Inferior parietal cortex (tissue), 1 donor: ENCODE data around the gene NUDT4.
"Not testable (repeated sequence)": the region's sequence is repeated elsewhere in the genome, so short reads cannot be mapped to it uniquely, and the experiment has no call there.

Experiments used
- DNase-seq: peaks from one replicate; pipeline ENCODE4 v3.0.0-alpha.2; 2016; ENCODE audit errors: extremely low spot score

The NUDT4 gene

DNA sequence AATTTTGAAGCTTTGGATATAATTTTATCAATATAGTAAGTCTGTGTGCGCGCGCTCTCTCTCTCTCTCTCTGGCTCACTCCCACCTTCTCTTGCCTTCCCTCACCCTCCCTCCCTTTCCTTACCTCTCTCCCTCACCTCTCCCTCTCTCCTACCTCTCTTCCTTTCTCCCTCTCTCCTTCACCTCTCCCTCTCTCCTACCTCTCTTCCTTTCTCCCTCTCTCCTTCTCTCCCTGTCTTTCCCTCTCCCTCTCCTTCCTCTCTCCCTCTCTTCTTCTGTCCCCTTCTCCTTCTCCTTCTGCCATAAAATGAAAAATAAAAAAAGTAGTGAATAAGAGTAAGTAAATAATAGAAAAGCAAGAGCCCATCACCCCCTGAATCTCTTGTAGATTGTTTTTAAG, 9.0 kb upstream of the NUDT4 start:
- no peak for DNase-seq

DNA sequence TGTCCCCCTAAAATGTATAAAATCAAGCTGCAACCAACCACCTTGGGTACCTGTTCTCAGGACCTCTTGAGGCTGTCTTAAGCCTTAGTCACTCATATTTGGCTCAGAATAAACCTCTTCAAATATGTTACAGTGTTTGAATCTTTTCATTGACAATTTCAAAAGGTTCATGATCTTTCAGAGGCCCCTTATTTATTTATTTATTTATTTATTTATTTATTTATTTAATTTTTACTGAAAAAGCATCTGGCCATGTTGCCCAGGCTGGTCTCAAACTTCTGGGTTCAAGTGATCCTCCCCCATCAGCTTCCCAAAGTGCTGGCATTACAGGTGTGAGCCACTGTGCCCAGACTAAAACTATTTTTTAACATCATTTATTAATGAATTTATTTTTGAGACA, 8.2 kb upstream of the NUDT4 start:
- no peak for DNase-seq

DNA sequence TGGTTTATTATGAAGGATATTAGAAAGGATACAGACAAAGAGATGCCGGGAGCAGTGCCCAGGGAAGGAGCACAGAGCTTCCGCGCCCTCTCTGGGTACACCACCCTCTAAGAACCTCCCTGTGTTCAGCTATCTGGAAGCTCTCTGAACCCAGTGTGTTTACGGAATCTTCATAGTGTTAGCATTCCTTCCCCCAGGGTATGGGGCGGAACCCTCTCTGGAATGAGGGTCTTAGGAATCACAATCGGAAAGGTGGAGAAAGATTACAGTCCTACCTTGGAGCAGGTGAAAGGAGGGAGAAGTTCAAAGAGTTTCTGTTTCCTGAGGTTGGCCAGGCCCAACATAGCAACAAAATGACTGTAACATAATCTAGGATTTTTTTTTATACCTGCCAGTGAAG, 6.8 kb upstream of the NUDT4 start:
- no peak for DNase-seq

DNA sequence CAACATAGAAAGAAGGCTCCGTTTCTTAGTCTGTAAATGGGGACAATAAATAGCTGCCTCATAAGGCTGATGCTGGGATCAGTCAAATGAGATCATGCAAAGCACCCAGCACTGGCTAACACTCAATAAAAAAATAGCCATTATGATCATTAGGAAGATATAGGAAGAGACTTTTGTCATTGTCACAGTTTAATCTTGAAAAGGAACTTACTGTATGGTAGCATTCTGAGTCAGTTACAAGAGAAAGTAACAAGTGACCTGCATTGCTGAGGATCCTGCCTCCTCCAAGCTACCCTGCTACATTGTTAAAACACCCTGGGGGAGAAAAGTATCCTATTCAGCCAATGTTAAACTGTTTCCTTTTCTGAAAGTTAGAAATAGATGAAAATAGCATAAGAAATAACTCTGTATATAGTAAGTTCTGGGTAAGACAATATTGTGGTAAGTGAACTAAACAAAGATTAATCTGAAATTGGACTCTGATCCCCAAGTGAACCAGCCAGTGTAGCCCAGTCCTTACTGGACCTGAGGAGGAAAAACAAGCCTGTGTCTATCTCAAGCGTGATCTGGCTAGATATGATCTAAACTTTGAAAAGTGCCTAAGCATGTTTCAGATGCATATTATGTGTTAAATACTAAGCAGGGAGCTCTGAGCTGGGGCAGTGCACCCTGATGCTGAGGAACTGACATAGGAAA, 3.6 kb upstream of the NUDT4 start:
- DNase-seq = no peak

DNA sequence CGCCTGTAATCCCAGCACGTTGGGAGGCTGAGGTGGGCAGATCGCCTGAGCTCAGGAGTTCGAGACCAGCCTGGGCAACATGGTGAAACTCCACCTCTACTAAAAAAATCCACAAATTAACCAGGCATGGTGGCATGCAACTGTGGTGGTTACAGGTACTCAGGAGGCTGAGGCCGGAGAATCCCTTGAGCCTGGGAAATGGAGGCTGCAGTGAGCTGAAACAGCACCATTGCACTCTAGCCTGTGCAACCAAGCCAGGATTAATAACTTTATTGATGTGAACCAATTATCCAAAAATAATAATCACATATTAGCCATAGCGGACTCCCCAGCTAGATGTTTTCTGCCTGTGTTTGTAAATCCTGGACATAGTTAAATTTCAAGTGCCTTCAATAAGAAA, 1.8 kb upstream of the NUDT4 start:
- no peak for DNase-seq

DNA sequence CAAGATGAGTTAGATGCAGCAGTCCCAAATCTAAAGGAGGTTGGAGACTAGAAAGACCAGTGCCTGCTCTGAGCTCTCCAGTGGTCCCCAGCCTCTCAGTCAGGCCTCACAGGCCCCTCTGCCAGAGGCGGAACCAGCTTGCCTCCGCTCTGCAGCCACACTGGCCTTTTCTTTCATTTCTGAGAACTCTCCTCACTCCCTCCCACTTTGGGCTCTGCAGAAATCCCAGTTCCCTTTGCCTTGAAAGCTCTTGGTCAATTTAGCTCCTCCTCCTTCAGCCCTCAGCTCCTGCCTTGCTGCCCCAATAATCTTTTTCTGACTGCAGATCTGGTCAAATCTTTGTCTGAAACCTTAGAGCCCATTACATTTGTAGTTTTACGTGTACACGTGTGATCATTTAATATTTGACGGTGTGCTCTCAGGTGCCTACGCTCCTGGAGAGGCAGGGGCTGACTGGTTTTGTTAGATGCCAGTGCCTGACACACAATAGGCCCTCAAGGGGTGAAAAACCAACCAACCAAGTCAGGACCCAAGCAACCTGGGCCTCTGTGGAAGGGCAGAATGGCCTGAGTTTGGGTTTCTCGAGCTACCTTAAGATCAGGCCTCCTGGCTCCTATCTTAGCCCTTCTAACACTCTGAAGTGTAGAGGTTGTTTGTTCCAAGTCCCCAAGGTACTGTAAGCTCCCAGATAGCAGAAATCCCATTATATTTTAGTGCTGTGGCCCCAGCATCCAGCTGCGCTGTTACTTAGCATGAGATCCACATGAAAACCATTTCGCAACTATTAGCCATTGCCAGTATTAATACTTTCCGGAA, 1.1 kb upstream of the NUDT4 start:
- peak; percentile 61 for DNase-seq

DNA sequence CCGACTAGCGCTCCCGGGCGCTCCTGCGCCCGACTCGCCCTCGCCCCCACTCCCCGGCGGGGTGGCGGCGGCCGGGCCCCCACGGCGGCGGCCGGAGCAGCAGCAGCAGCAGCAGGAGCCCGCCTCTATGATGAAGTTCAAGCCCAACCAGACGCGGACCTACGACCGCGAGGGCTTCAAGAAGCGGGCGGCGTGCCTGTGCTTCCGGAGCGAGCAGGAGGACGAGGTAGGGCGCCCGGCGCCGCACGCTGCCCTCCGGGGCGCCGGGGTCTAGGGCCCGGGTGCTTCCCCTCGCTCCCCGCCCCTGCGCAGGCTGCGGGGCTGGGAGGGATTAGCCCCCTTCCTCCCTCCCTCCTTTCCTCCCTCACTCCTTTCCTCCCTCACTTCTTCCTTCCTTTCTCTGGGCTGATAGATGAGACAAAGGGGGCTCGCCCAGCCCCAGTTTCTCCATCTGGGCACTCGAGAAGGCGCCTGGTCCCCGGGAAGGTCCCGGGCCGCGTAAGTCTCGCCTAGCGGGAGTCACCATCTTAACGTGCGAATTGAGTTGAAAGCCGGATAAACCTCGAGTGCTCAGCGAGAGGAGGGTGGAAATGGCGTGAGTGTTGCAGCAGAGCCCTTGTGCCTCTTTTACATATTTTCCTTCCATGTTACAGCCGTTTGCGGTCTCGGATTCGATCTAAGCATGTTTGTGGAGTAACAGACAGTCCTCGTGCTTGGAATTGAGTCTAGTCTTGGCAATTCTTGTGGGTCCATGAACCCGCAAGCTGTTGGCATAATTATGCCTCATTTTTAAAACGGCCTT, 672 bp downstream of the NUDT4 start:
- peak; percentile 58 for DNase-seq

DNA sequence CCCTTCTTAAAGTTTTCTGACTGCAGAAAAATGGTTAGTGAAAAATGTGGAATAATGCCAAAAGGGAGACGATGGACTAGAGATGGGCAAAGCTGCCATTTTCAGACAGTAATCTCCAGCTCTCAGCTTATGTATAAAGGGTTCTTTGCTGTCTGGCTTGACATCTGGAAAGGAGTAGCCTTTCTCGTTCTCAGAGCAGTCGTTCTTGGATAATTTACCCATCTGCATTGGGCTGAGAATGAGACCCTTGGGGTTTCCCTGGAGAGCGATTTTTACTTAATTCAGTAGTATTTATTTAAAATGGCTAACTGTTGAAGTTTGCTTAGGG, 1.2 kb downstream of the NUDT4 start:
- peak; percentile 67 for DNase-seq

DNA sequence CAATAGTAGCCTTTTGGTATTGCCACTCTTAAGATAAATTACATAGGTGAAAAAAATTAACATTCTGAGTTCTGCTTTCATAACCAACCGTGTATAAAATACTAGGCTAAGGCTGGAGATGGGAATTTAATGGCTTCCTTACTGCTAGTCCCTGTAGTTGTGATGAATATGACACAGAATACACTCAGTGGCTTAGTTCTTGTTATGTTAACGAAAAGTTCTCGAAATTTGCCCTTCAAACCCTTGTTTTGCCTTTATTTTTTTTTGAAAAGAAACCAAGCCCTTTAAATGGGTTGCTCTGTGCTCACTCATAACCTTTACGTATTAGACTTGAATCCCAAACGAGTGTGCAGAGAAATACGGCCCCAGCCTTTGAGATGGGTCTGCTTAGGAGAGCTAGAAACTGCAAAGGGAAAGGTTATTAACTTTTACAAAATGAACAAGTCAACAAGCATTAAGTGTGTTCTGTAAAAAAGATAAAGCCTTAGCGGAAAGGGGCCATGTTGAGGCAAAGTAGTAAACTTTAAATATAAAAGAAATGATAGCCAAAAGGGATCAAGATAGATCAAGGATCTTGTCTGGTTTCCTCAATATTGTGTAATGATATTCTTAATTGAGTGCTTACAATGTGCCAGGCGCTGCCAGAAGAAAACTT, 1.7 kb downstream of the NUDT4 start:
- peak; percentile 57 for DNase-seq

DNA sequence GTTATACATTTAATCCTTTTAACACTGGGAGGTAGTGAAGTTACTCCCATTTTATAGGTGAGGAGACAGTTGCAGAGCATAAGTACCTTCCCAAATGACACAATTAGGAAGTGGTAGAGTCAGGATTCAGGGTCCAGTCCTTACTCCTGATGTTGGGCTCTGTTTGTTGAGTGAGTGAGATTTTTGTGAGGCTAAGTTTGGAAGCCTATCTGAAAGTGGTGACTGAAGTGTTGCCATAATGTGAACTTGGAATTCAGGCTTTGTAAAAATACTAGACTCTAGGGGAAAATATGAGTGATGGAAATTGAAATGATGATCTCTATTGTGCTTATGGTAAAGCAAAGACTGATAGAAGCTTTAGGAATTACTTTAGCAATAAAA, 2.2 kb downstream of the NUDT4 start:
- no peak for DNase-seq

DNA sequence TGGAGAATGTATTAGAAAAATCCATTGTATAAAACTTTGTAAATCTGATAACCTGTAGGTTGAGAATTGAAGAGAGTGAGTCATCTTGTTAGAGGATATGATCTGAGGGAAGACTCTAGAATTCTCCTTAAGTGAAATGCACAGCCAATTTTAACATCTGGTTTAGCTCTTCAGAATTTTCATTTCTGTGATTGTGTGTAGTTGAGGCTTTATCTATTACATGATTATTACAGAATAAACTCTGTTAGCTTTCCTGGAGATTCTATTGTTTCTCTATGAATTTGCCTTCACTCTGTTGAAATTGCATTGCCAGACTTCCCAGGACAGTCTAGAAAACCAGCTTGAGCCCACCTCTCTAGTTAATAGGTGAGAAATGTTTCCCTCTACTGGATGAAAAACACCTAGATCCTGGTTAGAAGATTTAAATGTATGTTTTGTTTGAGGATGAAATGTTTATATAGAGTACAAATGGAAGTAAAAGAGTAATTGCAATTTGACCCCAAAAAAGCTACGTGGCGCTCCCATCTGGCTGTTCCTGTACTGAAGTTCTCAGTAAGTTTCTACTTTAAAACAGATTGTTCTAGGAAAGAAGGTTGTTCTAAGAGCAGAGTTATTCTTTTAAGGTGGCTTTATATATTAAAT, 2.9 kb downstream of the NUDT4 start:
- DNase-seq = no peak

DNA sequence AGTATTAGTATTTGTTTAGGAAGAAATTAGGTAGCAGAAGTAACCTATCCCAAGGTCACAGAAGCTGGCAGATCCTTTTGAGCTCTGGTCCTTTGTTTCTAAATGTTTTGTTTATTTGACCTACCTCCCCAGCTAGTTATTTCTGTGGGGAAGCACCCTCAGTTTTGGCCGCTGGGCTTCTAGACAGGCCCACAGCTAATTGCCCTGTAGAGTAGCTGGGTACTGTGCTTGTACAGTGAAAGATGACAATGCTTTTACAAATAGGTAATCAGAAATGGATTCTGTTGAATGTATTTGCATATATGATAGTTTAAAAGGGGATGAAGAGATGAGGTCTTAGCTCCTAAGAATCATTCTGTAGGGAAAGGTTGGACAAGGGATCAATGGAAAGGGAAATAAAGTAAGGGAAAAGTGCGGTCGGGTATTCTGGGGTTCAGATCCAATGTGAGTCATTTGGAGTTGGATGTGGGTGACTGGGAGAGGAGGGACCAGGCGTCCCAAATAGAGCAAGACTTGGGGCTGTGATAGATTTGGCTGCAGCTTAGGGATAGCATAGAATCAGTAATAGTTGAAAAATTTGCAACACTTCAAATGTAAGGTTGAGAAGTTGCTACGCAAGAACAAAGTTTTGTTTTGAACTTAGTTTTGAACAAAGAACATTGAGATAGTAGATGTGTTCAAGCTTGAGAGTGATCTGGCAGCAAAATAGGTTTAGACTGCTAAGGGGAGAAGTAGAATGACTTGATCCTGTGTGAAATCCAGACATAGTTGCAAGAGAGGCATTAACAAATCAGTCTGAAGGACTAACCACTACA, 3.6 kb downstream of the NUDT4 start:
- no peak for DNase-seq

DNA sequence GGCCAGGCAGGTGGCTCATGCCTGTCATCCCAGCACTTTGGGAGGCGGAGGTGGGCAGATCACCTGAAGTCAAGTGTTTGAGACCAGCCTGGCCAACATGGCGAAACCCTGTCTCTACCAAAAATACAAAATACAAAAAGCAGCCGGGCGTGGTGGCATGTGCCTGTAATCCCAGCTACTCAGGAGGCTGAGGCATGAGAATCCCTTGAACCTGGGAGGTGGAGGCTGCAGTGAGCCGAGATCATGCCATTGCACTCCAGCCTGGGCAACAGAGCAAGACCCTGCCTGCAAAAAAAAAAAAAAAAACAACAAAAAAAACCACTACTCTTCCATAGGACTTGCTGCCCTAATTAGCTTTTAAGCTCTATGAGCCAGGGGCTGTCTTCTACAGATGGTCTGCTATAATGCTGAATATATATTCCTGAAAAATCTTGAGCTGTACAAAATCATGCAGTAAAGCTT, 4.3 kb downstream of the NUDT4 start:
- DNase-seq = not testable (repeated sequence)

DNA sequence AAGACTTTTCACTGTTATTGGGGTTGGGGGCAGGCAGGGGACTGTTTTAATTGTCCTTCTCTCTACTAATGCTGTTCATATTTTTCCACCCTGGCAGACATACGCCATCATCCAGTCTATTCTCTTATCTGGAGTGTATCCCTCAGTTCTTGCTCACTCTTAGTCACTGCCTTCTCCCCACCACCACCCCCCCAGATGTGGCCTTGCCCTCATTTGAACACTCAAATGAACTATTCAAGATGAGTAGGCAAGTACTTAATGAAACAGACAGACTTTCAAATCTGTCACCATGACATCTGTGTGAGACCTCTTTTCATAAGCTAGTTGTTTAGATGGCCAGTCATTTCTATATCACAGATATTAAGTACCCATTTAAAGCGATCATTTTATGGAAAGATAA, 10.1 kb downstream of the NUDT4 start:
- DNase-seq = no peak

DNA sequence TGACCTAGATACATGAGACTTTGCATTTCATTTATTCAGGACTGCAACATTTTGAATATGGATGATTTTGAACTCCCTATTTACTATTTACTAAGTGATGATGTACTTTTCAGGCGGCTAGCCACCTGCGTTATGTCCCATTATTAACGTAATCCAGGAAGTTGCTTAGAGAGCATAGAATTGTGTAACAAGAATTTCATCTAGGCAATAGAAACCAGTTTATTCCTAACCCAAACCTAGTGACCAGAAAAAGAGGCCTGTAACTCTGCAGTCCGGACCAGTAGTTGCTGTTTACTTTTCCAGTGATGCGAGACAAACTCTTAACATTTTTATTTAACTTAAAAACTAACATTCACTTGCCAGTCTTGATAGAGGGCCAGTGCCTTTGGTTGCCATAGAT, 12.3 kb downstream of the NUDT4 start:
- DNase-seq = no peak

DNA sequence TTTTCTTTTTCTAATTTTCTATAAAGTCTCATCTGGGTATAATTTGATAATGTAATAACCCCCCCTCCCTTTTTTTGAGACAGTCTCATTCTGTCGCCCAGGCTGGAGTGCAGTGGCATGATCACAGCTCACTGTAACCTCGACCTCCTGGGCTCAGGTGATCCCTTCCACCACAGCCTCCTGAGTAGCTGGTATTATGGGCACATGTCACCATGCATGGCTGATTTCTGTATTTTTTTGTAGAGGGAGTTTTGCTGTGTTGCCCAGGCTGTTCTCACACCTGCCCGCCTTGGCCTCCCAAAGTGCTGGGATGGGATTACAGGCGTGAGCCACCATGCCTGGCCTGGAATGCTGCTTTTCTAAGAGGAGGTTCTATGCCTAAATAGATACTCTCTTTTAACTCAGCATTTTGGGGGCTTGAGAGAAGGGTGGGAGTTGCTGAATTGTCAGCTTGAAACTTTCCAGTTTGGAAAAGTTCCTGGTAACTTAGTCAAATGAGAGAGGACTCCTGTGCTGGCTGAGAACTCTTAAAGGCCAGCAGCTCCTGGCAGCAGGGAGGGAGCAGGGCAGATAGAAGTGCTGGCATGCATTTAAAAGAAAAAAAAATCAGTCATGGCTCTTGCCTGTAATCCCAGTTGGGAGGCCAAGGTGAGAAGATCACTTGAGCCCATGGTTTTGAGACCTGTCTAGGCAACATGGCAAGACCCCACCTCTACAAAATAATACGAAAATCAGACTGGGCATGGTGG, 13.0 kb downstream of the NUDT4 start:
- DNase-seq = no peak

DNA sequence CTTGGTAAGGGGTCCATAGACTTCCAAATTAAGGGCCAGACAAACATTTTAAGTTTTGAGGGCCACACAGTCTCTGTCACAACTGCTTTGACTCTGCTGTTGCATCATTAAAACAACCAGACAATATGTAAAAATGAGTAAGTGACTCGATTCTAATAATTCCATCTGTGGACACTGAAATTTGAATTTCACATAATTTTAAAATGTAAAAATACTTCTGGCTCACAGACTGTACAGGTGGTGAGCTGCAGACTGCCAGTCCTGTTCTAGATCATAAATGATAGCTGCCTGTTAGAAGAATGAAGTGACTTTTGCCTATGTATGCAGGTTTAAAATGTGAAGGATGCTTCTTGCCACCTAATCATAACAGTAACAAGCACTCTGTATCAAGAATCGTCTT, 15.7 kb downstream of the NUDT4 start:
- no peak for DNase-seq

DNA sequence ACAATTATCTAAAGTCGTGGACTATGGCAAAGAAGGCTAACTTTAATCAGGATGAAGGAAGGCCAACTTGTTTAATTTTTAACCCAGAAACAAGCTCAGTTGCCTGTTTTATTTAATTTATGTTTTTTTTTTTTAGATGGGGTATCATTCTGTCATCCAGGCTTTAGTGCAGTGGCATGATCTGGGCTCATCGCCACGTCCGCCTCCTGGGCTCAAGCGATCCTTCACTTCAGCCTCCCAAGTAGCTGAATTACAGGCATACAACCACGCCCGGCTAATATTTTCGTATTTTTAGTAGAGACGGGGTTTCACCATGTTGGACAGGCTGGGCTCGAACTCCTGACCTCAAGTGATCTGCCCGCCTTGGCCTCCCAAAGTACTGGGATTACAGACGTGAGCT, 19.7 kb downstream of the NUDT4 start:
- DNase-seq = no peak

DNA sequence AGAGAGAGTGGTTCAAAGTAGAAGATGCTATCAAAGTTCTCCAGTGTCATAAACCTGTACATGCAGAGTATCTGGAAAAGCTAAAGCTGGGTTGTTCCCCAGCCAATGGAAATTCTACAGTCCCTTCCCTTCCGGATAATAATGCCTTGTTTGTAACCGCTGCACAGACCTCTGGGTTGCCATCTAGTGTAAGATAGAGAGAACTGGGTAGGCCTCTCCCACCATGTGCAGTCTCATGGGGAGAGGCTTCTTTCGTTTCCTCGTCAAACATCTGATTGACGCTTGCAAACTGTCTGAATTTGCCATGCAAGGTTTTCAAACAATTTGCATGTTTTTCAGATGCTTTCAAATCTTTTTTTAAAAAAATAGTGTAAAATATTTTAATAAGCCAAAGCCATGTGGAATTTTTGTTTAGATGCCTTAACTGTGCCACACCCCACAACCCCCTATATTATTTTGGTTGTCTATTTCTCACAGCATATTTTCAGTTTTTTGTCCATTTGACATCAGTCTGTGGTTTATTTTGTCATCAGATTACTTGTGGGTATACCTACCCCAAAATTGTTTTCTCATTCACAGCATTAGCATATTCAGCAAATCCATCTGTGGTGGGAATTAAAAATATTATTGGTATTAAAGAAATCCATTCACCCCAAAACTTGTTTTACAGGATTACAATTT, 21.6 kb downstream of the NUDT4 start:
- DNase-seq = not testable (repeated sequence)
